Measurements from ENCODE around the gene TDP1.
"Not testable (repeated sequence)": the region's sequence is repeated elsewhere in the genome, so short reads cannot be mapped to it uniquely, and the experiment has no call there.

The TDP1 gene

GRCh38 chr14:89990218-89990617, 34.5 kb downstream of the TDP1 start:
- DNase-seq (ENCODE audit: low spot score) (no peak), FAIRE-seq (no peak)

GRCh38 chr14:89990623-89991275, 35.0 kb downstream of the TDP1 start:
- FAIRE-seq (no peak), DNase-seq (ENCODE audit: low spot score) (no peak)

DNA sequence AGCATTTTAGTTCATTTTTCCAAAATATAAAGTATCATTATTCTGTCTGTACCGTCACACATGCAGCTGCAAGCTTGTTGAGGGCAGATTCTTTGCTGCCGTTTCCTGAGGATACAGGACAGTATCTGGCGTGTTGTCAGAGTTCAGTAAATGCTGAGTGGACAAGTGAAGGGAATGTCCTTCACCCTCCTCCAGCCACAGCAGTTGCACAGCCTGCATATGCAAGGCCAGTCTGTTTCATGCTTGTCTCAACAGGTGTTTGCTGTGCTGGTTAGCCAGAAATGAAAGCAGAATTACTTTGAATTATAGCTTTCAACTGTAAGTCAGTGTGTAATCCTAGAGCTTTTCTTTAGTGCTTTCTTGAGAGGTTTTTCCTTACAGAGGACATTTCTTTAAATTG, 36.5 kb downstream of the TDP1 start:
- no peak for FAIRE-seq

GRCh38 chr14:89996963-89997362, 41.2 kb downstream of the TDP1 start:
- no peak for DNase-seq (ENCODE audit: low spot score)
- no peak for FAIRE-seq

More for the DNA sequence above, 36.5 kb downstream of the TDP1 start:
- no peak for DNase-seq (ENCODE audit: low spot score)

GRCh38 chr14:90000935-90001334, 45.2 kb downstream of the TDP1 start:
- no peak for FAIRE-seq

GRCh38 chr14:90003526-90004307, 48.0 kb downstream of the TDP1 start:
- no peak for DNase-seq (ENCODE audit: low spot score)
- no peak for FAIRE-seq

More at GRCh38 chr14:90000935-90001334, 45.2 kb downstream of the TDP1 start:
- DNase-seq (ENCODE audit: low spot score) = no peak

DNA sequence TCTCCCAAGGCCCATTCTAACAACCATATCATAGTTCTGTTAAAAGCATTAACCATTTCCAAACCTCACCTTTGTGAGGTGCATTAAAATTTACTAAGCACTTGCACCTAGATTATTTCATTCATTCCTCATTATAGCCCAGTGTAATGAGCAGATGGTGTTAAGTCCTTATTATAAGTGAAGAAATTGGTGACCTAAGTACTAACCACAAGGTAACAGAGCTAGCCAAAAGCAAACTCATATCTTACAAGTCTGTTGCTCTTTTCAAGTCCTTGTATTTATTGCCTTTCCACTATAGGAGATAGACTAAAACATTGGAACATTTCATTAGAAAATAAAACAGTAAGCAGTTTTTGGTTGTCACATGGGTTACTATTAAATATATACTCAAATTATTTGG, 49.7 kb downstream of the TDP1 start:
- FAIRE-seq = no peak
- DNase-seq (ENCODE audit: low spot score) = no peak

DNA sequence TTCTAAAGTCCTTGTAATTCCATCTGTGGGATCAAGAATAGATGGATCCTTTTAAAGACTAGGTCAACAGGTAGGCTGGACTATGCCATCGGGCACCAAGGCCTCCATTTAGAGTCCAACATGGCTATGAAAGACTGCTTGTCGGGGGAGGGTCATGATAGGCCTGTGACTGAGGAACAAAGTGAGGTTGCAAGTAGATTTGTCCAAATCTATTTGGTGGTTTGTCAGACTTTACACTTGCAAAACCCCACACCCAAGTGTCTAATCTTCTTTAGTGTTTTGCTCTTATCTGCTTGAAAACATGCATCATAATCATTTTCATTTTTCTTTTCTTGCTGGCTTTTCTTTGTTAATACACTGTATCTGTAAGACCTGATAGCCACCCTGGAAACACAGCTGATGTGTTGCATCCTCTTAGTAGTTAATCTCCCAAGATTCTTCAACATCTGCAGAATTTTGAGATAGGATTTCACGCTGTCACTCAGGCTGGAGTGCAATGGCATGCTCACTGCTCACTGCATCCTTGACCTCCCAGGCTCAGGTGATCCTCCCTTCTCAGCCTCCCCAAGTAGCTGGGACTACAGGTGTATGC, 50.3 kb downstream of the TDP1 start:
- DNase-seq (ENCODE audit: low spot score) (no peak), FAIRE-seq (no peak)

DNA sequence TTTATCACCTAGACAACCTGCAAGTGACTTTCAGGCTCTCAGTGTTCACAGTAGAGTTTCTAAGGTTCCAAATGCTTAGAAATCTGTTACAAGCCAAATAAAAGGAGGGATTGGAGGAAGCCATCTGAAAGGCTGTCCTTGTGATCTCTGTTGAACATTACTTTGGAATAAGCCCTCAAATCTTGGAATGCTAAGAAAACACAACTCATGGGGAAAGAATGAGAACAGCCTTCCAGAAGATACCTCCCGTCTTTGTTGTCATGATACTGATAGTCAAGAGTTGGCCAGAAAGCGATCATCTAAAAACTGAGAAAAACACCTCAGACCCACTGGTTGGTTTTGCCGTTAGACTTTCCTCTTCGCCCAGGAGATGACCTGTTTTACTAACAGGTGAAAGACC, 61.6 kb downstream of the TDP1 start:
- no peak for DNase-seq (ENCODE audit: low spot score)
- no peak for FAIRE-seq

- no peak for FAIRE-seq
- no peak for DNase-seq (ENCODE audit: low spot score)
Observed at GRCh38 chr14:90019824-90020523, 64.2 kb downstream of the TDP1 start.

DNA sequence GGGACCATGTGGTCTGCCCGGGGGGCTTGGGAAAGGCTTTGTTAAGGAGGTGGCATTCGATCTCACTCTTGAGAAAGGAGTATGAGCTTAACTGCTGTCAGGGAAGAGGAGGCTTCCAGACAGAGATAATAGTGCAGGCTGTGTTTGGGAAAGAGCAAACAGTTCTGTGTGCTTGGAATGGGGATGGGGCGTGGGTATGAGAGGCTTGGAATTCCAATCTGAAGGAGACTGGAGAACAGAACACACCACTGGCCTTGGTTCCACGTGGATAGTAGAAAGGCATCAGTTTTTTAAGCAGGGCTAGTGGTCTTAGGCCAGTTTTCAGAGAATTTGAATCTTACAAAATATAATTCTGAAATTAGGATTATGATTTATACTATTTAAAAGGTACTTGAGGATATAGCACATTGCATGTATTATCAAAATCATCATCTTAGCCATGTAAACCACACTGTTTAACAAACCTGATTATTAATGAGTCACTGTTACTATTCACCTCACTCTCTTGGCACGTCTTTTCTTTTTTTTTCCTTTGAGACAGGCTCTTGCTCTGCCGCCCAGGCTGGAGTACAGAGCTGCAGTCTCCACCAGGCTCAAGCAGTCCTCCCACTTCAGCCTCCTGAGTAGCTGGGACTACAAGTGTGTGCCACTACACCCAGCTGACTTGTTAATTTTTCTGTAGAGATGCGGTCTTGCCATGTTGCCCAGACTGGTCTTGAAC, 67.6 kb downstream of the TDP1 start:
- DNase-seq (ENCODE audit: low spot score) (no peak), FAIRE-seq (no peak)

DNA sequence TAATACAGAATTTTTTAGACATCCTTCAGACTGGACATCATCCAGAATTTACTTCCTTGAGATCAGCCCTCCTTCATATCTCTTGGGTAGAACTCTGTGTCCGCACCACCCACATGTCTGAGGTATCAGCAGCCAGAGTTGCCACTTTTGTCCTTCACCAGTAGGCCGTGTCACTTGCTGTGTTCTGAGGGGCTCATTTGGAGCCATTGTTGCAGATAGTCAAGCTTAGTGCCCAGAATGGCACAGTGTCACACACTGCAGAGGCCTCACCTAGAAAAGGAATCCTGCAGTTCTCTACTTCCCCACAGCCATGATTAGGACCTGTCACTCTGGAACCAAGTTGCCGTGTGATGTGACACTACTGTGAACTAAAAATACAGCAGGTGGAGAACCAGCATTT, 69.2 kb downstream of the TDP1 start:
- no peak for DNase-seq (ENCODE audit: low spot score)
- no peak for FAIRE-seq

GRCh38 chr14:90026608-90027007, 70.9 kb downstream of the TDP1 start:
- DNase-seq (ENCODE audit: low spot score); FAIRE-seq: not testable (repeated sequence)

DNA sequence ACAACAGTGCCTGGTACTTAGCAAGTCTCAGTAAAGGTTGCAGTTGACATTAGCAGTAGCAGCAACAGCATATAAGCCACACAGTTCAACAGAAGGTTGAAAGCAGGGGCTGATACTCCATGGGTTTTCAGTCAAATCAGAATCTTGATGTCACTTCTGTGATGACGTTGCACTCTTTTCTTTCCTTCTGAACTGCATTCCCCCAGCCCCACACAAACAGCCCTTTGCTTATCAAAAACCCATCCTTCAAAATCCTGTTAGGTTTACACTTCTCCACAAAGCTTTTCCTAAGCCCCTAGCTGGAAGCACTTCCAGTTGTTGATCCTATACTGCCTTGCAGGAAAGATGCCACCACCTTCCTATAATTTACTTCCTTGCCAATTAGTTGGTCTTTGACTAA, 72.1 kb downstream of the TDP1 start:
- no peak for DNase-seq (ENCODE audit: low spot score)

GRCh38 chr14:90034156-90034555, 78.4 kb downstream of the TDP1 start:
- FAIRE-seq = no peak
- no peak for DNase-seq (ENCODE audit: low spot score)

More for the DNA sequence above, 72.1 kb downstream of the TDP1 start:
- FAIRE-seq = no peak

DNA sequence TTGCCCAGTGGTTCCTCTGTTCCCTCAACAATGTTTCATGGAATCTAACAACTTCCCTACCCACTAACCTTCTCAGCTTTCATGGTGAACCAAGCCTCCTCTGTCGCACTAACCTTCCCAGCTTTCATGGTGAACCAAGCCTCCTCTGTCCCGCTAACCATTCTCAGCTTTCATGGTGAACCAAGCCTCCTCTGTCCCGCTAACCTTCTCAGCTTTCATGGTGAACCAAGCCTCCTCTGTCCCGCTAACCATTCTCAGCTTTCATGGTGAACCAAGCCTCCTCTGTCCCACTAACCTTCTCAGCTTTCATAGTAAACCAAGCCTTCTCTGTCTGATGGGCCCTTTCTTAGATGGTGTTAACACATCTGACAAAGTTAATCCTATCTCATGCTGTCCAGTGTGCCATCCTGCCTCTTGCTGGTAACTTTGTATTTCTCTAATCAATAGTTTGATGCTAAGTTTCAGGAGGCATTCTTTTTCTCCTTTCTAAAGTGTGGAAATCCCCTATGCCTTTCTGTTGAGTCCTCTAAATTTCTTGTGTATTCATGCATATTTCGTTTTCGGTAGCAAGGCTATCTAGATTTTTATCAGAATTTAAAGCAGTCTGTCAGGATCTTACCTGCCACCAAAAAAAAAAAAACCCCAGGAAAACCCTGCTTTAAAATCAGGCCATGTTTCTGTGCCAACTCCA, 79.3 kb downstream of the TDP1 start:
- FAIRE-seq = no peak

GRCh38 chr14:90039253-90040010, 83.7 kb downstream of the TDP1 start:
- DNase-seq (ENCODE audit: low spot score) (no peak), FAIRE-seq (no peak)

More for the DNA sequence above, 79.3 kb downstream of the TDP1 start:
- DNase-seq (ENCODE audit: low spot score) = no peak

DNA sequence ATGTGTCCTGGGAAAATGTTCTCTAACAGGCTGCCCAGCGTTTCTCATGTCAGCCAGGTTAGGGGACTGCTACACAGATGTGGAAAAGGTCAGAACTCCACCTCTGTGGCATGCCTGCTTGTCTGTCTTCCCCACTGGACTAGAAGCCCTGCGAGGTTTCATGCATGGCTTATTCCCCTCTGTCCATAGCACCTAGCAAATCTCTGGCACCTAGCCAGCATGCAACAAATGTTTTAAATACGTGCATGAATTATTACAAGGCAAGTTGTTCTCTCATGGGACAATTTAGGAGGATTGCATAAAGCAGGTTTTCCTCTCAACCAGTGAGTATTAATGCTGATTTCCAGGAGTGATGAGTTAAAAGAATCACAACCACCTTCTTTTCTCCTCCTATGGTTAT, 84.7 kb downstream of the TDP1 start:
- FAIRE-seq = no peak
- no peak for DNase-seq (ENCODE audit: low spot score)

DNA sequence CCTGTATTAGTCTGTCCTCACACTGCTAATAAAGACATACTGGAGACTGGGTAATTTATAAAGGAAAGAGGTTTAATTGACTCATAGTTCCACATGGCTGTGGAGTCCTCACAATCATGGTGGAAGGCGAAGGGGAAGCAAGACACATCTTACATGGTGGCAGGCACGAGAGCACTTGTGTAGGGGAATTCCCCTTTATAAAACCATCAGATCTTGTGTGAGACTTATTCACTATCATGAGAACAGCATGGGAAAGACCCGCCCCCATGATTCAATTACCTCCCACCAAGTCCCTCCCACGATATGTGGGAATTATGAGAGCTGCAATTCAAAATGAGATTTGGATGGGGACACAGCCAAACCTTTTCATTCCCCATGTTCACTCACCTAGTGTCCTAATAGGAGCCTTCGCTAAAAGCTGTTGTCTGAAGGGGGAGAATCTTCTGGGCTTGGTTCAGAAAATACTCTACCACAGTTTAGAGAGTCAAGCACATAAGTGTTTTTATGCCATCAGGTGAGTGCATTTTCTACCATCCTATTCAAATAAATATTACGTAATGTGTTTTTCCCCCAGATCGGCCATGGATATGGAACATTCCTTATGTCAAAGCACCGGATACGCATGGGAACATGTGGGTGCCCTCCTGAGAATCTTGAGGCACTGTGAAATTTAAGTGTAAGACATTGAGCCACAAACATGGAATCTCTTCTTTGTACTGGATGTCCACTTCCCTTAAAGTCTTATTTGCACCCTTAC, 86.9 kb downstream of the TDP1 start:
- FAIRE-seq = no peak
- no peak for DNase-seq (ENCODE audit: low spot score)
